Glutamatergic neuron (in vitro differentiated cells): ENCODE data around the gene VWA3A. TPM values are rescaled to one million over a fixed set of nuclear protein-coding genes. Genes with fewer than 3 reads are reported as not detected.
"Not testable (repeated sequence)": the region's sequence is repeated elsewhere in the genome, so short reads cannot be mapped to it uniquely, and the experiment has no call there.

Experiments used
- DNase-seq: peaks from one replicate; pipeline ENCODE4 v3.0.0; 2022
- H3K27ac Mint-ChIP-seq: one replicate; pipeline ENCODE4 v1.8.0; 2020; ENCODE audit warnings: mild to moderate bottlenecking, mixed read lengths, inconsistent platforms; ENCODE audit not compliant: unreplicated experiment
- H3K27me3 Mint-ChIP-seq: one replicate; pipeline ENCODE4 v1.8.0; 2020; ENCODE audit warnings: mild to moderate bottlenecking, moderate library complexity, mixed read lengths, inconsistent platforms; ENCODE audit not compliant: unreplicated experiment
- H3K36me3 Mint-ChIP-seq: one replicate; pipeline ENCODE4 v1.8.0; 2020; ENCODE audit warnings: mild to moderate bottlenecking, mixed read lengths, inconsistent platforms; ENCODE audit not compliant: unreplicated experiment
- H3K4me1 Mint-ChIP-seq: one replicate; pipeline ENCODE4 v1.8.0; 2020; ENCODE audit warnings: mild to moderate bottlenecking, low read depth, mixed read lengths, inconsistent platforms; ENCODE audit not compliant: unreplicated experiment
- H3K4me3 Mint-ChIP-seq: one replicate; pipeline ENCODE4 v1.8.0; 2020; ENCODE audit warnings: mild to moderate bottlenecking, mixed read lengths, inconsistent platforms; ENCODE audit not compliant: unreplicated experiment
- H3K9me3 Mint-ChIP-seq: one replicate; pipeline ENCODE4 v1.8.0; 2020; ENCODE audit warnings: mild to moderate bottlenecking, moderate library complexity, mixed read lengths, inconsistent platforms; ENCODE audit not compliant: unreplicated experiment
- total RNA-seq: library from RNA; stranded (reverse); fragmentation: NEBNext Ultra II Directional; extraction: Animal tissue kit (Norgen Biotek cat#: 25700); gene quantifications from one replicate; pipeline ENCODE4 v1.2.1, GENCODE V29; 2021; ENCODE audit not compliant: unreplicated experiment
- TF ChIP-seq, protein P1 (sequence below): fragments of 200-600 bp; sonication (generic); IDR thresholded peaks from one replicate; pipeline ENCODE4 v1.5.0; 2021; ENCODE audit not compliant: partially characterized antibody, unreplicated experiment

The VWA3A gene
- total RNA-seq, 1 donor from 2014 or later, result 0.17 TPM

DNA sequence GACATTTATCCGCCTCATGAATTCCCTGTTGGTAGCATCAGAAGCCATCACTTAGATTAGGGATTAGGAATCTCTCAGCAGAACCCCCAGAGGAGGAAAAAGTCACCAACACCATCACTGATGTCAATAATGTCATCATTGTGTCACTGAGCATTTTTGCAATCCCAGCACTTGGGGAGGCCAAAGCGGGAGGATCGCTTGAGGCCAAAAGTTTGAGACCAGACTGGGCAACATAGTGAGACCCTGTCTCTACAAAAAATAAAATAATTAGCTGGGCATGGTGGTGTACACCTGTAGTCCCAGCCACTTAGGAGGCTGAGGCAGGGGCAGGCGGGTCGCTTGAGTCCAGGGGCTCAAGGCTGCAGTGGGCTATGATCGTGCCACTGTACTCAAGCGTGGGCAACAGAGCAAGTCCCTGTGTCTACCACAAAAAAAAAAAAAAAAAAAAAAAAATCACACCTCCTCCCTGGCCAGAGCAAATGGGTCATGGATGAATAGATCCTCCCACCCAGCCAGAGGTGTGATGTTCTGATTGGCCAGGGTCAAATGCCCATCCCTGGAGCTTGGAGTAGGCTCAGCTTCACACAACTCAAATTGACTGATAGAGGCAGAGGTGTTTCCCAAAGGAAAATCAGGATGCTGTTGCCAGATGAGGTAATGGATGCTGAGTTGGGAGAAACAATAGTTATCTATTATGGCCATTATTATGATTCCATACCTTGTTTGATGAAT is 31.6 kb downstream of the VWA3A start:
- DNase-seq, result no peak
- H3K4me1 Mint-ChIP-seq, result no peaks in the 10 kb centered on the region
- TF ChIP-seq, protein P1, sequence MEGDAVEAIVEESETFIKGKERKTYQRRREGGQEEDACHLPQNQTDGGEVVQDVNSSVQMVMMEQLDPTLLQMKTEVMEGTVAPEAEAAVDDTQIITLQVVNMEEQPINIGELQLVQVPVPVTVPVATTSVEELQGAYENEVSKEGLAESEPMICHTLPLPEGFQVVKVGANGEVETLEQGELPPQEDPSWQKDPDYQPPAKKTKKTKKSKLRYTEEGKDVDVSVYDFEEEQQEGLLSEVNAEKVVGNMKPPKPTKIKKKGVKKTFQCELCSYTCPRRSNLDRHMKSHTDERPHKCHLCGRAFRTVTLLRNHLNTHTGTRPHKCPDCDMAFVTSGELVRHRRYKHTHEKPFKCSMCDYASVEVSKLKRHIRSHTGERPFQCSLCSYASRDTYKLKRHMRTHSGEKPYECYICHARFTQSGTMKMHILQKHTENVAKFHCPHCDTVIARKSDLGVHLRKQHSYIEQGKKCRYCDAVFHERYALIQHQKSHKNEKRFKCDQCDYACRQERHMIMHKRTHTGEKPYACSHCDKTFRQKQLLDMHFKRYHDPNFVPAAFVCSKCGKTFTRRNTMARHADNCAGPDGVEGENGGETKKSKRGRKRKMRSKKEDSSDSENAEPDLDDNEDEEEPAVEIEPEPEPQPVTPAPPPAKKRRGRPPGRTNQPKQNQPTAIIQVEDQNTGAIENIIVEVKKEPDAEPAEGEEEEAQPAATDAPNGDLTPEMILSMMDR, result no peak
- peaks cover 6% of the 10 kb centered on the region for H3K36me3 Mint-ChIP-seq
- peaks cover 9% of the 10 kb centered on the region for H3K27me3 Mint-ChIP-seq
- H3K9me3 Mint-ChIP-seq, result peaks cover 6% of the 10 kb centered on the region
- no peak overlapping the region for H3K27ac Mint-ChIP-seq
- H3K4me3 Mint-ChIP-seq, result no peak overlapping the region

DNA sequence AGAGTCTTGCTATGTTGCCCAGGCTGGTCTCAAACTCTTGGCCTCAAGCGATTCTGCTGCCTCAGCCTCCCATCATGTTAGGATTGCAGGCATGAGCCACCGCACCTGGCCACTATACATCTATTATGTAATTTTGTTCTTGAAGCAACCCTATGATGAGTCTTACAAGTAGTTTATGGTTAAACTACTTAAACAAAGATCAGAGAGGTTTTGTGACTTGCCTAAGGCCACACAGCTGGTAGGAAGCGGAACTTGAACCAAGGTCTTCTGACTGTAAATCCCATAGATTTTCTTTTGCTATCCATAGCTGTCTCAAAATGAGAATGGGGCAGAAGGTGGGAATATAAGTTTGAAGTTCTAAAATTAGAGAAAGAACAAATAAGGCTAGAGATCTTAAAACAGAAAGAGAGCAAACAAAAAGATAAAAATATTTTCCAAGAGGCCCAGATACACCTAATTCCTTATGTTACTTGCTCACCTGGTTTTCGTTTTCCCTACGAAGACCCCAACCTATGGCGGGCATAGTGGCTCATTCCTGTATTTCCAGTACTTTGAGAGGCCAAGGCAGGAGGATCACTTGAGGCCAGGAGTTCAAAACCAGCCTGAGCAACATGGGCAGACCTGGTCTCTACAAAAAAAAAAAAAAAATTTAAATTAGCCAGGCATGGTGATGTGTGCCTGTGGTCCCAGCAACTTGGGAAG is 32.4 kb downstream of the VWA3A start:
- no peaks in the 10 kb centered on the region for H3K4me1 Mint-ChIP-seq
- H3K4me3 Mint-ChIP-seq, result no peak overlapping the region
- TF ChIP-seq, protein P1, result no peak
- H3K27me3 Mint-ChIP-seq, result peaks cover 7% of the 10 kb centered on the region
- no peak for DNase-seq
- H3K36me3 Mint-ChIP-seq, result peaks cover 6% of the 10 kb centered on the region
- H3K9me3 Mint-ChIP-seq, result peaks cover 6% of the 10 kb centered on the region
- H3K27ac Mint-ChIP-seq, result no peak overlapping the region

DNA sequence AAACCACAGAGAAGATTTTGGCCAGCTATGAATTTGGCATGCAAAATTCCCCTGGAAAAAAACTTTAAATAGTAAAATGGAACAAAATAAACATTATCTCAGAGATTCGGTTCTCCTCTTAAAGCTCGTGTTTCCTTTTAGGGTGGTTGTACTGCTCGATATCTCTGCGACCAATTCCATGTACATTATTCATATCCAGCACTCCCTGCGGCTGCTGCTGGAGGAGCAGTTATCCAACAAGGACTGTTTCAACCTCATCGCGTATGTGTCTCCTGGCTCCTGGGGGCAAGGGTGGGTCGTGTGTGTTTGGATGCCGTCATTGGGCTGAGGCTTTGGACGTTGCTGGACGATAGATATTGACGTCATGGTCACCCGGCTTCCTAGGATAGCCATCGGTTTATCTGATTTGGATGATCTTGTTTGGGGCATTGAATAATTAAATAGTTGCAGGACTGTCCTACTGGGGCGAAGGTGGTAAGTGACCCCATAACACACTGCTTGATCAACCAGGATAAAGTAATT is 33.8 kb downstream of the VWA3A start:
- Mint-ChIP-seq H3K9me3 (peaks cover 6% of the 10 kb centered on the region), H3K36me3 (peaks cover 6% of the 10 kb centered on the region), H3K27ac (no peak overlapping the region), H3K4me3 (no peak overlapping the region), H3K27me3 (peaks cover 9% of the 10 kb centered on the region), H3K4me1 (no peaks in the 10 kb centered on the region)
- no peak for DNase-seq
- TF ChIP-seq, protein P1, result no peak

DNA sequence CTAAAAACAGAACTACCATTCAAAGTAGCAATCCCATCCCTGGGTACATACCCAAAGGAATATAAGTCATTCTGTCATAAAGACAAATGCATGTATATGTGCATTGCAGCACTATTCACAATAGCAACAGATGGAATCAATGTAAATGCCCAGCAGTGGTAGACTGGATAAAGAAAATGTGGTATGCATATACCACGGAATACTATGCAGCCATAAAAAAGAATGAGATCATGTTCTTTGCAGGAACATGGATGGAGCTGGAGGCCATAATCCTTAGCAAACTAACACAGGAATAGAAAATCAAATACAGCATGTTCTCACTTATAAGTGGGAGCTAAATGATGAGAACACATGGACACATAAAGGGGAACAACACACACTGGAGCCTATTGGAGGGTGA is 36.2 kb downstream of the VWA3A start:
- not testable (repeated sequence) for H3K9me3 Mint-ChIP-seq, H3K4me3 Mint-ChIP-seq, H3K27ac Mint-ChIP-seq, H3K36me3 Mint-ChIP-seq, DNase-seq, H3K4me1 Mint-ChIP-seq, H3K27me3 Mint-ChIP-seq

DNA sequence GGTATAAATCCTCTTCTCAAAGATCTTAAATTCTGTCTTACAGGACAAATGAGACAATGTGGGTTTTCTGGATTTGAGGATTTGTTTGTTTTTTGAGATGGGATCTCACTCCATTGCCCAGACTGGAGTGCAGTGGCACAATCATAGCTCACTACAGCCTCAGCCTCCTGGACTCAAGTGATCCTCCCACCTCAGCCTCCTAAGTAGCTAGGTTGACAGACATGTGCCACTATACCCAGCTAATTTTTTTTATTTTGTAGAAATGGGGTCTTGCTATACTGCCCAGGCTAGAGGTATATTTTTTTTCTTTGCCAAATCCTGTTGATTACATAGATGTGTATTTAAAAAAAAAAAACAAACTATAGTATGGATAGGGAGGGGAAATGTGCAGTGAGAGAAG is 38.2 kb downstream of the VWA3A start:
- no peaks in the 10 kb centered on the region for H3K4me1 Mint-ChIP-seq
- TF ChIP-seq, protein P1, result no peak
- no peak for DNase-seq
- peaks cover 6% of the 10 kb centered on the region for H3K36me3 Mint-ChIP-seq
- peaks cover 6% of the 10 kb centered on the region for H3K27me3 Mint-ChIP-seq
- no peak overlapping the region for H3K4me3 Mint-ChIP-seq
- peaks cover 6% of the 10 kb centered on the region for H3K9me3 Mint-ChIP-seq
- H3K27ac Mint-ChIP-seq, result no peak overlapping the region
